HG03064 (cell line): ENCODE data around the gene ARHGEF7.
A peak's percentile ranks its signal among the peaks of the same experiment; 100 is the strongest.

ENCODE experiments used
- ATAC-seq: cut with Tn5 transposase; IDR thresholded peaks from one replicate; pipeline ENCODE4 v1.9.1; 2021; ENCODE audit warnings: low read depth; ENCODE audit not compliant: unreplicated experiment

The ARHGEF7 gene

GRCh38 chr13:111131048-111131447 is 15.9 kb downstream of the ARHGEF7 start:
- no peak for ATAC-seq

- no peak for ATAC-seq
These were observed 16.5 kb downstream of the ARHGEF7 start for GRCh38 chr13:111131611-111132010.

DNA sequence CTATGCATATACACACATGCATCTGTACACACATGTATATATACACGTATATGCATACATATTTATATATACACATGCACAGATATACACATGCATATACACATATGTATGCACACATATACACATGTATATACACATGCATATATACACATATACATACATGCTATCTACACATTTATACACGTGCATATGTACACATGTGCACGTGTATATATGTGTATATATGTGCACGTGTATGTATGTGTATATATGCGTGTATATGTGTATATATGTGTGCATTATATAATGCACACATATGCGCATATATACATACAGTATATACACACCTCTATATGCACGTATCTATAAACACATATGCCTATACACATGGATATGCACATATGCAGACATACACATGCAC is 17.8 kb downstream of the ARHGEF7 start:
- ATAC-seq = no peak

- no peak for ATAC-seq
These were observed 24.3 kb downstream of the ARHGEF7 start for GRCh38 chr13:111139452-111139851.

DNA sequence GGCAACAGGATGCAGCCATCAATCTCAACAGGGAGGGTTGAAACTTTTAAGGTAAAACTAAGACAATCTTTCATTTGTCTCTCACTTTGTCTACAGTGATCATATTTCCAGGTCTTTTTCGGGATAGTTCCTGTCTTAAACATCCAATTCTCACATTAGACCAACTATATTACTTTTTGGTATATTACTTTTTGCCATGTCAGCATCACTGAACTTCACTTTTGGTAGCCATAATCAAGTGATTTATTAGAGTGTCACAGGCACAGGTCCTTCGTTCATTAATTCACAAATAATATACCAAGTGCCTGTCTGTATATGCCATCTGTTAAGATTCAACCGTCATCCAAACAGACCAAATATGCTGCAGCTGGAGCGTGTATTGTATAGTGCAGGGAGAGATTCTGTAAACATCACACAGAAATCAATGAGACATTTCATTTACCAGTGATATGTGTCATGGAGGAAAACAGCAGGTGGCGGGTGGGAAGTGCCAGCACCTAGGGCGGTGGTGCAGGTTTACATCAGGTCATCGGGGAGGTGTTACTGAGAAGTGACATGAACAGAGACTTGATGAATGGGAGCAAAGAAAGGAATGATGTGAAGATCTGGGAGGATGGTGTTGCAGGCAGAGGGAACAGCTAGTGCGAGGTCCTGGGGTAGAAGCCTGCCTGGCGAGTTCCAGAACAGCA is 24.9 kb downstream of the ARHGEF7 start:
- ATAC-seq = no peak

DNA sequence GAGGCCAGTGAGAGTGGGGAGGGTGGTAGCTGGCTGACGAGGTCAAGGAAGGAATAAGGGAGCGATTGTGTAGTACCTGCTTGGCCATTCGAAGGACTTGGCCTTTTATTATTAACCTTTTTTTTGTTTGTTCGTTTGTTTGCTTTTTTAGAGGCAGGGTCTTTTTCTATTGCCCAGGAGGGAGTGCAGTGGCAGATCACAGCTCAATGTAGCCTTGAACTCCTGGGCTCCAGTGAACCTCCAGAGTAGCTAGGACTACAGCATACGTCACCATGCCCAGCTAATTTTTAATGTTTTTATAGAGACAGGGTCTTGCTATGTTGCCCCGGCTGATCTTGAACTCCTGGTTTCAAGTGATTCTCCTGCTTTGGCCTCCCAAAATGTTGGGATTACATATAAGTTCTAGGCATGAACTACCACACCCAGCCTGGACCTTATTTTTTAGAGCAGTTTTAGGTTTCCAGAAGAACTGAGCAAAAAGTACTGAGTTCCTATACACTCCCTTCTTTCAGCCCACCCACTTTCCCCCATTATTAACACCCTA is 25.5 kb downstream of the ARHGEF7 start:
- no peak for ATAC-seq

- no peak for ATAC-seq
These were observed 27.4 kb downstream of the ARHGEF7 start for GRCh38 chr13:111142472-111142871.

DNA sequence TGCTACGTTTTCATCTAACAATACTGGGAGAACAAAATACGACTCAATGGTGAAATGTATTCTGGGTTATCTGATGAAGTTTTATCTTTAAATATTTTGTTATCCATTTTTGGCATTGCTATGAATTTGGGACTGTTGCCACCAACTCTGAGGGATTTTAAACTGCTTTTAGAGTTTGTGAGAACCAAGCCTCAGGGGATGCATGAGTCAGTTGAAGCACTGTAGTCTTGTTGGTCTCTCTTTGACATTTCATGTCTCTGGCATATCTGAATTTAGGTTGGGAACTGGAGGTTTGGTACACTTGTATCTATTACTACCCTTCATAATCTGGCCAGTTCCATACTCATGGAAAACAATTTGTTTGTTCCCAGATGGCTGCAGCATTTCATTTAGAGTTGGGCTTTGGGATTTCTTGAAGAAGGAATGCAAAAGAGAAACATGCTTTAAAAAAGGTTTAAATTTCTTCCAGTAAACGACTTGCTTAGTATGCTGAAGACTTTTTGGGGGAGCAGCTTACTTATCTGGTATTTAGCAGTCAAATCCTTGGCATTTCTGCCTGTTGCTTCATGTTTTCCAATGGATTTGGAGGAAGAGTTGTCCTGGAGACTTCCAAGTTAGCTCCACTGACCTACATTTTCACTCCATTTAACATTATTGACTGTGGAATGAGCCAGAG is 28.9 kb downstream of the ARHGEF7 start:
- ATAC-seq = no peak

GRCh38 chr13:111145071-111145470 is 30.0 kb downstream of the ARHGEF7 start:
- no peak for ATAC-seq

DNA sequence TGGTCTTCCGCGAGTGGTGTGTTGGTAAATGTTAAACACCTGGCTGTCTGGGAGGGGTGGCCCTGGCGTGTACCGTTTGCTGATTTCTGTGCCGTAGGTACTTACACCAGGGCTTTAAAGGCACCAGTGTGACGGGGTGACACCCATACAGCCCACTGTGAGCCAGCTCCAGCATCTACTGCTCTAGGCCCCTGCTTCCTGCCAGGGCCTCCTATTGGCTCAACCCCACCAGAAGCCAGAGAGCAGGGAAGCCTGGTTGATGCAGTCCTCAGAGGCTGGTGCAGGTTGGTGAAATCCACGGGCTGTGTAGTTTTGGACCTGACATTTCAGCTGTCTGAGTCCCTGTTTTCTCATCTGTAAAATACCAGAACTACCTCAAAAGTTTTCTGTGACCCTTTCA is 30.4 kb downstream of the ARHGEF7 start:
- ATAC-seq = no peak

DNA sequence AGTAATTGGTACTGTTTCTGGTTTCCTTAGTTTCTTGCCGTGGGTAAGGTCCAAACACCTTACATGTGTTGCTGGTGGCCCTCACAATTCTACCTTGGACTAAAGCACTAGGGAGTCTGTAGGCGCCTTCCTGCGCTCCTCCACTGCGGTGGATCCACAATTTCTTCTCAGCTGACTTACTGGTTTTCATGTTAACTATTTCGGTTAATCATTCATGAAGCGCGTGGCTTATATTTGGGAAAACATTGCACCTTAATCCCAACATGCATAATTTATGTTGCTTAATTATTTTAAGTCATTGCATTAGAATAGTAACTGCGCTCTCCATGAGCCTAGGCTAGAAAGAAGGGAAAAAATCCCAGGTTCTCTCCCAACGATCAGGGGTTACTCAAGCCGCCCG is 37.7 kb downstream of the ARHGEF7 start:
- no peak for ATAC-seq

DNA sequence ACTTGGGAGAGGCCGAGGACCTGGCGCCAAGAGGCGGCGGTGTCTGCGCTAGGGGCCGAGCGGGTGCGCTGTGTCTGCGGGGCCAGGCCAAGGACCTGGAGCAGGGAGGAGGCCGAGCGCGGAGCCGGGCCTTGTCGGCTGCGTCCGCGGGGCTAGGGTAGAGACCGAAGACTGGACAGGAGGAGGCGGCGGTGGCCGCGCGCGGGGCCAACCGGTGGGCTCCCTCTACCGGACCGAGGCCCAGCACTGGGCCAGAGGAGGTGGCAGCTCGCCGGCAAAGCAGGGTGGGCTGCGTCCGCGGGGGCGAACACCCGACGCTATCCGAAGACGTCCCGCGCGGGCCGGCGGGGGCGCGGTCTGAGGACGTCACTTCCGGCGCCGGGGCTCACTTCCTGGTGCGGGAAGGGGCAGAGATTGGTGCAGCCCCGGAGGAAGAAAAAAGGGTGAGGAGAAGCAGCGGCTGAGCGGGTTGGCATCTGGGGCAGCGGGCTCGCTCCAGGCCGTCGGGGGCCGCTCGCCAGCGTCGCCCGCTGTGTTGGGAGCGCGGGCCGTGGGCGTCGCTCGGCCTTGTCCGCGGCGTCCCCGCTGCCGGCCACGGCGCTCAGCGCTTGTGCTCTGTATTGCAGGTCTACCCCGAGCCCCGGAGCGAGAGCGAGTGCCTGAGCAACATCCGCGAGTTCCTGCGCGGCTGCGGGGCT is 38.3 kb downstream of the ARHGEF7 start:
- peak; percentile 94 for ATAC-seq

- peak; percentile 46 for ATAC-seq
These were observed 38.8 kb downstream of the ARHGEF7 start for GRCh38 chr13:111153977-111154332.

DNA sequence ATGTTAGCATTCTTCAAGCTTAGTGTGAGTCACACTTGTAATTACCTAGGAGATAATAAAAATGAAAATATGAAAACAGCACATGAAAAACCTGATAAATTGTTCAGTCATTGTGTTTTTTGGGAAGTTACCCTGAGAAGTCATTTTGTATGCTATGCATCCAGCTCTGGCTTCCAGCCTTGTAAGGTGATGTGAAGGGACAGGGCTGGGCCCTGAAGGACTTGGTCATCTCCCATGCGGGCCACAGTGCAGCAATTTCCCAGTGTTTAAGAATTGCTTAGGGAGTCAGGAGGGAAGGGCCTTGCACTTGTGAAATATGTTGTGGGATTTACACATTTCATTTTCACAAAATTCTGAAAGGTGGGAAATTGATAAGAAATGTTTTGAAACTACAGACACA is 41.3 kb downstream of the ARHGEF7 start:
- no peak for ATAC-seq

GRCh38 chr13:111158136-111158805 is 43.2 kb downstream of the ARHGEF7 start:
- no peak for ATAC-seq

DNA sequence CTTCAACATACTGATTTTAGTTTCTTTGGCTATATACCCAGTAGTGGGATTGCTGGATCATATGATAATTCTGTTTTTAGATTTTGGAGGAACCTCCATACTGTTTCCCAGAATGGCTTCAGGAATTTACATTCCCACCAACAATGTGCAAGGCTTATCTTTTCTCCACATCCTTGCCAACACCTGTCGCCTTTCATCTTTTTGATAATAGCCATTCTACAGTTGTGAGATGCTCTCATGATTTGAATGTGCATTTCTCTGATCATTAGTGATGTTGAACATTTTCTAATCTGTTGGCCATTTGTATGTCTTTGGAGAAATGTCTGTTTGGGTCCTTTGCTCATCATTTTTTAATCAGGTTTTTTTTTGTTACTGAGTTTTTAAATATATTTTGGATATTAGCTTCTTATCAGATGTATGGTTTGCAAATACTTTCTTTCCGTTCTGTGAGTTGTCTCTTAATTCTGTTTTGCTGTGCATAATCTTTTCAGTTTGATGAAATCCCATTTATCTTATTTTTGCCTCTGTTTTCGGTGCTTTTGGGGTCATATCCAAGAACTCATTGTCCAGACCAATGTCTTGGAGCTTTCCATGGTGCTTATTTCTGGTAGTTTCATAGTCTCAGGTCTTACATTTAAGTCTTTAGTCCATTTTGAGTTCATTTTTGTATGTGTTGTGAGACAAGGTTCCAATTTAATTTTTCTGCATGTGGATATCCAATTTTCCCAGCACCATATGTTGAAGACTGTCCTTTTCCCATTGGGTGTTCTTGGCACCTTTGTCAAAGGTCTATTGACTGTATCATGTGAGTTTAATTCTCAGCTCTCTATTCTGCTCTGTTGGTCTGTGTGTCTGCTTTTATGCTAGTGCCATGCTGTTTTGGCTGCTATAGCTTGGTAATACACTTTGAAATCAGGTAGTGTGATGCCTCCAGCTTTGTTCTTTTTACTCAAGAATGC is 44.5 kb downstream of the ARHGEF7 start:
- ATAC-seq = no peak

DNA sequence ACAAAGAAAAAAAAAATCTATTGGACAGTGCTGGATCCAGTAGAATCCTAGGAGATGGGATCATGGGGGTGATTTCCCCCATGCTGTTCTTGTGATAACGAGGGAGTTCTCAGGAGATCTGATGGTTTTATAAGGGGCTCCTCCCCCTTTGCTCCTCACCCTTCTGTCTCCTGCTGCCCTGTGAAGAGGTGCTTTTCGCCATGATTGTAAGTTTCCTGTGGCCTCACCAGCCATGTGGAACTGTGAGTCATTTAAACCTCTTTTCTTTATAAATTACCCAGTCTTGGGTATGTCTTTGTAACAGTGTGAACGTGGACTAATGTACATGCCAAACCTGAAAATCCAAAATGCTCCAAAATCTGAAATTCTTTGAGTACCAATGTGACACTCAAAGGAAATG is 45.5 kb downstream of the ARHGEF7 start:
- no peak for ATAC-seq

DNA sequence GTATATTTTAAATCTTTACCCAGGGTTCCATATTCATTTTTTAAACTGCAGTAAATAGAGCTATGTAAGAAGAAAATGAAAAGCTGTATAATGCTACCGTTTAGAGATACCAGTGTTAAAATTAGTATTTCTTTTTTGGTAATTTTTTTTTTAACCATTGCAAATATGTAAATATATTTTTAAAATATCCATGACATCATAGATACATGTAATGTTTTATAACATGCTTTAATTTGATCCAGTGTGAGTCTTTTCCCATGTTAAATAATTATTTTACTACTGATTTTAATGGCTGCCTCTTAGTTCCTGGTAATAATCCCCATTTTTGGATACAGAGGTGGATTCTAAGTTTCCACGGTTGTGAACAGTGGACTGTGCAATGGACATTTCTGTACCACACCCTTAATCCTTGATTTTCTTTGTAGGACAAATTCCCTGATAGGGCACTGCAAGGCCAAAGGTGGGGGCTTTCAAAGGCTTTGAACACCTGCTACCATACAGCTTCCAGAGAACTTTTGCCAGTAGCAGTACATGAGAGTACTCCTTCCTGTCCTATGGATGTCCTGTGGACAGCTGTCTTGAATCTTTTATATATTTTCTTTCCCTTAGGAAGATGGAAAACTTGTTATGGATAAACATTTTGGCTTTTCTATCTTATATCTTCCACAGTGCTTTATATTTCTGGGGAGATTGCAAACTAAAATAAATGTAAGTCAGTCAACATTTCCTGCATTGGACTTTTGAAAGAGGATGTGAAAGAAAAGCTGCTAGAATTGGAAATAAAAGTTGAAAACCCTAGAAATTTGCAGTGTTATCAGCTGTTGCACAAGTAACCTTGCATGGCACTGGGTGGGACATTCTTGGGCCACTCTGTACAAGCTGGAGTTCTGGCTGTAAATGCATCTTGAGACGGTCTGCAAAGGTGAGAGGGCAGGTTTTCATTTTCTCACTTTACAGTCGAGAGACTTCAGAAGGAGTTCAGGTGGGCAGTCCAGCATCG is 46.8 kb downstream of the ARHGEF7 start:
- peak; percentile 47 for ATAC-seq
